ENCODE data around the gene ZNF835.

DNA sequence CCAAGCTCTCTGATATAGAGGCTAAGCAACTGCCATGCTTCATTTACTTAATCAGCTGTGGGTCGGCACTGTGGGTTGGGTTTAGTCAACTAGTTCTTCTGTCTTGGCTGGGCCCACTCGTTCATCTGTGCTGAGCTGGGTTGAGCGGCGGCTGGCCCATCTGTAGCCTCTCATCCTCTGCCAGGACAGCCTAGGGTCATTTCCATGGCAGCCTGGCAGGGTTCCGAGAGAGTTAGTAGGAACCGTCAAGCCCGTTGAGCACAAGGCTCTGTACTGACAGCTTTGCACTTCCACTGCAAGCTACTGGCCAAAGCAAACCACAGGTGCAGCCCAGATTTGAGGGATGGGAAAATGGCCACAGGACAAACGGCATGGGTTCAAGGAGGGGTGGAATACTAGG, 6.6 kb upstream of the ZNF835 start:
- TF ChIP-seq ZNF565 (CRISPR knock-in tag; conservative IDR thresholded peaks at IDR 0.05; ENCODE audit: low read depth), result no peak
- no peak for TF ChIP-seq ZFP30 (CRISPR knock-in tag; IDR thresholded peaks at IDR 0.05)

Data from SK-N-SH treated with all-trans-retinoic acid at 6 μM for 48 hours (cell line).